GM21381 (cell line): Measurements from ENCODE around the gene JAZF1.

Experiments used
- ATAC-seq: cut with Tn5 transposase; IDR thresholded peaks from one replicate; pipeline ENCODE4 v1.9.1; 2021; ENCODE audit warnings: mild to moderate bottlenecking, moderate library complexity; ENCODE audit not compliant: unreplicated experiment

JAZF1 gene

DNA sequence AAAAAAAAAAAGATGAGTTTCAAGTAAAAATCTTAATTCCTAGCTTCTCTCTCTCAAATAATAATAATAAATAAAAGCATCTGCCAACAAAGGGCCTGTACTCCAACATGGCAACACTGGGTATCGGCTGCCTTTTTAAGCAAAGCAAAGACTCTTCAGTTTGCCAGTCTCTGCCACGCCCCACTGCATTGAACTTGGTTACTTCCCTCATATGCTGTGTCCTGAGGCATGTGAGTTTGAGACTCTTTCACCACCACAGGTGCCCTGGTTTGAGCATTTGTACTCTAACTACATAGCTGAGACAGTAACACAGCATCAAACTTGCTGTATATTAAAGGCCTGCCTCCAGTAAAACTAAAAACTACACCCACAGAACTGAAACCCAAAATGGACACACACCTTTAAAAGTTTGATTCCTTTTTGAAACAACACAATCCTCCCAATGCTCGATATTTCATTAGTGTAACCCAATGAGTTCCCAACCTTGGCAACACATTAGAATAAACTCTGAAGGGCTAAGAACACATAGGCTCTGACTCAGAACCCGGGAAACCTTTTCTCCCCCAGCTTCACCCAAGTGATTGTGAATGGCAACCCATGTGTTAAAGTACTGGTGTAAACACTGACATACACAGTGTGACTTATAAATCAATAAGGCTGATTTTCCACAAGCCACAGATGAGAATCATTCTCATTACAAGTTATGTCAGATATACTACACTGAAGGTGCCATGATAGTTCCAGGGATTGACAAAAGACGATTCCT lies 12.0 kb downstream of the JAZF1 start:
- no peak for ATAC-seq

DNA sequence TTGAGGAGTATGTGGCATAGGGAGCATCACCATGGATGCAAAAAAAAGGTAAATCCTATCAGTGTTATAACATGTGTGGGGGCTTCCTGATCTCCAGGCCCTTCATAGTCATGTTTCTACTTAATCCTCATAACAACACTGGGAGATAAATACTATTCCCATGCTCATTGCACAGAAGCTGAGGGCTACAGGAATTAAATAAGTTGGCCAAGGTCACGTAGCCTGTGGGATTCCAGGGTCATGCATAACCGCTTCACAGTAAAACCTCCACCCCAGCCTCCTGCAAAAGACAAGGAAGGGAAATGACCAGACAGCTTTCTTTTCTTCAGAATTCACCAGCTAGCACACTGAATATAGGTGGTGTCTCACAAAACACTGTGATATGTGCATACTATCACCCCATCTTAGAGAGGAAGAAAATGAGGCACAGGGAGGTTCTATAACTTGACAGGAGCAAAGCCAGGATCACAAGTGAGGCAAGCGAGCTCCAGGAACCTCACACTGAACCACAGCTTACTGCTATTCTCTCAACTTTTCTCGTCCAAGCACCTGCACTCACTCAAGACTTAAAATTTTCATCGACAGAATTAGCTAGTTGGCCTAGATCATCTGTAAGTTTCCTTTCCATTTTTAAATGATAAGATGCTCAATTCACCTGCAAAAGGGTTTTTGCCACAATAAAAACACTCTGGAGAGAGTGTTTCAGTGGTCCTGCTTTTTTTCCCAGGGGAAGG lies 13.4 kb downstream of the JAZF1 start:
- ATAC-seq = no peak

DNA sequence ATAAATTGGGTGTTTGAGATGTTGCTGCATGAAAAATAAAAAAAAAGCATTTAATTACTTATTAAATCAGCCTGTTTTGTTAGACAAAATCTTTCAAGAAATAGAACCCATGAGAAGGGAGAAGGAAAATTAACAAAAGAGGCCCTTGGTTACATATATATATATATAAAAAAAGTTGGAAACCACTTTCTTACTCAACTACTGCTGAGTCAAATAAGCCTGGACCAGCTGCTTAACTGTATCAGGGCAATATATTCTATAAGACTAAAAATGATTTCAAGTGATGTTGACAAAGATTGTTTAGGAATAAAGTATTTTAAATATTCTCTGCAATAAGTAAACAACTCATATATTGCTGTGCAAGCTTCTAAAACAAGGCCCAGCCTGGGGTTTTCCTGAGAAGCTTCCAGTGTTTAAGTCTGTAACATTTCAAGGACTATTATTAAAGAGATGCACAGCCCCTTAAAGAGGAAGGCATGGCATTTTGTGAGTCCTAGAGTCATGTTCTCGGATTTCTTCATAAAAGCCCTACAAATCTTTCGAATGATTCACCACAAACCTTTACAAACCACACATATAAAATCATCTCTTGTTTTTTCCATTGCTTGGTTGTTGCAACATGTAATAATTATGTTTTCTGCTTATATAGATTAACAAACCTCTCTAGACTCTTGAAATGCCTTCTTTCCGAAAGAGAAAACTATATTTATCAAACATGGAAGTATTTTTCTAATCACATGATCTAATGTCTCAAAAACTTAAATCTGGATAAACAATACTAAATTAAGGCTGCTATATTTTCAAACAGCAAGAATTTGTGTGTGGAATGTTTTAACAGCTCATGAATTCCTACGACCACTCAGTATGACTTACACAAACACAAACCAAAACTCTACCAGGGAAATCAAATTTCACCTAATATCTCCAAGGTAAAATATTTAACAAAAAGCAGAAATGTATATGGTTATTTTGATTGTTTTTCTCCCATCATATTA lies 14.3 kb downstream of the JAZF1 start:
- no peak for ATAC-seq

- ATAC-seq = no peak
These were observed 15.3 kb downstream of the JAZF1 start for GRCh38 chr7:28165261-28165660.

DNA sequence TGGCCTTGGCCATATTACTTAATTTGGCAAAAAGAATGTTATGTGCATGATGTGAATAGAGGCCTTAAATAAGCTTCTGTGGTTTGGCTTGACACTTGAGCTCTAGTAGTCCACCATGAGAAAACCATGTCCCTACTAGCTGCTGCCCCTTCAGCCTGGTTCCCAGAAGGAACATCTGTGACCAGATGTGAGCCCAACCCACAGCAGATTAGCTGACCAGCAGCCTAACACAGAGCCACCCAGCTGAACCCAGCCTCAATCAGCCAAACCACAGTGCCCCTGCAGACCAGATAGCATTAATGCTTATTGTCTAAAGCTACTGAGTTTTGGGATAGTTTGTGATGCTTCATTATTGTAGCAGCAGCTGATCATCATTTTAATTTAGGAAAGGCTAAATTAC lies 16.6 kb downstream of the JAZF1 start:
- no peak for ATAC-seq

- no peak for ATAC-seq
These were observed 19.3 kb downstream of the JAZF1 start for GRCh38 chr7:28161331-28161730.

GRCh38 chr7:28160551-28160991 lies 20.0 kb downstream of the JAZF1 start:
- no peak for ATAC-seq

DNA sequence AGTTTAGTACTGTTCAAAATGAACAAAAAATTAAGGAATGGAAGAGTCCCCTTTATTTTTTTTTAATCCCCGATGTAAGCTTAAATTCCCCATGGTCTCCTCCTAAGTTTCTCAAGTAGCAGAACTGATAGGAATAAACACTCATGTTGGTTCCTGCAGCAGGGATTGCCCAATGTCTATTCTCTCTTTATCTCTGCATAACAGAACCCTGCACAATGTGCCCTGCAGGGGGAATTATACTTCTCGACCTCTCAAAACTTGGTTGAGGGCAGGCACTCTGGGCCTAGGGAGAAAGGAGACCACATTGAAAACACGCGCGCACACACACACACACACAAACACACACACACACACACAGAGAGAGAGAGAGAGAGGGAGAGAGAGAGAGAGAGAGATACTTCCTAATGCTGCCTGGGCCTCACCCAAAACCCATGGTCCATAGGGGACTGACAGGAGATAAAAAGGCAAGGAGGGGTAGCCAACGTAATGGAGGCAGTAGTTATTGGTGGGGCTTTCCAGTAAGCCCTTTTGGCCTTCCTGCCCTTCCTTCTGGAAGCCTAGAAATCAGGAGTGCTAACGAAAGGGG lies 22.7 kb downstream of the JAZF1 start:
- ATAC-seq = no peak

DNA sequence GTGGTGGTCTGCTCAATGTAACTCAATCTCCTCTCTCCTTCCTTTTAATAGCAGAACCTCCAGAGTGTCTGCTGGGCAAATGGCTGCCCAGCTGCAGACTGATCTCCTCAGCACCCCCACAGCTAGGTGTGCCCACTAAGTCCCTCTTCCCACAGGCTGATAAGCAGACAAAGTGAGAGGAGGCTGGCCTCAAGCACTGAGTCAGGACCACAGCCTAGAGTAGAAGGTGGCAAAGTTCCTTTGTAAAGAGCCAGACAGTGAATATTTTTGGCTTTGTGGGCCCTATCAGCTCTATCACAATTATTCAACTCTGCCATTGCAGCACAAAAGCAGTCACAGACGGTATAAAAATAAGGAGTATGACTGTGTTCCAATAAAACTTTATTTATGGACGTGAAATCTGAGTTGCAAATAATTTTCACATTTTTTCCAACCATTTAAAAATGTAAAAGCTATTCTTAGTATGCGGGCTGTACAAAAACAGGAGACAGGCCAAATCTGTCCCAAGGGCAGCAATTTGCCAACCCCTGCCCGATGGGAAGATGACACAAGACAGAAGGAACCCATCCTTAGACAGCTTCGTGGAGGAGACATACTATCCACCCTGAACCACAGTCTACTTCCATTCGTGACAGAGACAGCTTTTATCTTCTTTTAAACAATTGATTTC lies 23.4 kb downstream of the JAZF1 start:
- no peak for ATAC-seq

DNA sequence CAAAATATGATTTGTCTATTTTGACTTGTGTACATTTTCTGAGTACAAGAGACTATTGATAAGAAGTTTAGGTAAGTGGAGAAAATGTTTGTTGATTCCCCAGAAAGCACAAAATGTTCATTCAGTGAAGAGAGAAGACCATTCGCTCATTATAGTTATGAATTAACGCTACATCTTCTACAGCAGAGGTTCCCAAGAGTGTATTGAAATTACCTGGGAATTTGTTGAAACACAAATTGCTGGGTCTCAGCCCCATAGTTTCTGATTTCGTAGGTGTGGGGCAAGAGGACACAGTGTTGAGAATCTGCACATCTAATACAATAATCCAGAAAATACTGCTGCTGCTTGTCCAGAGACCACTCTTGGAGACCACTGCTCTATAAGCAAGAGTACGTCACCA lies 24.2 kb downstream of the JAZF1 start:
- ATAC-seq = no peak

- ATAC-seq = no peak
These were observed 24.6 kb downstream of the JAZF1 start for GRCh38 chr7:28155964-28156363.

DNA sequence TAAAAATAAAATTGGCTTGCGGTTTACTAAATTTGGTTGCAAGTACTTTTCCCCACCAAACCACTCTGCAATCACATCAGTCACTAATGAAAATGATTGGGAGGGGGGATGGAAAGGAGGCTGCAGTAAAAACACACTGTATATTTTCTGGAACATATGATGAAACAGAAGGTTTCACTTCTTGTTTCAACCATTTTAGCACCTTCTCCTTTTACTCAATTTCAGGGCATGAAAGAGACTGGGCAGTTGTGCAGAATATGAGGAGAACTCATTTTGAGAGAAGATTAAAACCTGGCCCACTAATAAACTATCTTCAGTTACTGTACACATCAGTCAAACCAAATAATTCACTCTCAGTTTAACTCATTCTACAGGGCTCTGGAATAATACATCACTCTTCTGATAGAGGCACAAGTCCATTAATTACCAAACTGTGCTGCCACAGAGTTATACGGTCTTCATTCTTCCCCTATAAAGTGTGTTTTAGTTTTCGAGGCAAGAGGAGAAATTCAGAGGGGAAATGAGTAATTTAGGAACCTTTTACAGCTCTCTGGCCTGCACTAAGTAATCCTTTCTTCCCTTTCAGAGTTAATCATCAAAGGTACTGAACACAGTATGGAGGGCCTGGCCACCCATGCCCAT lies 25.5 kb downstream of the JAZF1 start:
- ATAC-seq = peak; percentile 82

GRCh38 chr7:28152594-28152993 lies 28.0 kb downstream of the JAZF1 start:
- no peak for ATAC-seq

- no peak for ATAC-seq
These were observed 28.6 kb downstream of the JAZF1 start for GRCh38 chr7:28151965-28152364.

DNA sequence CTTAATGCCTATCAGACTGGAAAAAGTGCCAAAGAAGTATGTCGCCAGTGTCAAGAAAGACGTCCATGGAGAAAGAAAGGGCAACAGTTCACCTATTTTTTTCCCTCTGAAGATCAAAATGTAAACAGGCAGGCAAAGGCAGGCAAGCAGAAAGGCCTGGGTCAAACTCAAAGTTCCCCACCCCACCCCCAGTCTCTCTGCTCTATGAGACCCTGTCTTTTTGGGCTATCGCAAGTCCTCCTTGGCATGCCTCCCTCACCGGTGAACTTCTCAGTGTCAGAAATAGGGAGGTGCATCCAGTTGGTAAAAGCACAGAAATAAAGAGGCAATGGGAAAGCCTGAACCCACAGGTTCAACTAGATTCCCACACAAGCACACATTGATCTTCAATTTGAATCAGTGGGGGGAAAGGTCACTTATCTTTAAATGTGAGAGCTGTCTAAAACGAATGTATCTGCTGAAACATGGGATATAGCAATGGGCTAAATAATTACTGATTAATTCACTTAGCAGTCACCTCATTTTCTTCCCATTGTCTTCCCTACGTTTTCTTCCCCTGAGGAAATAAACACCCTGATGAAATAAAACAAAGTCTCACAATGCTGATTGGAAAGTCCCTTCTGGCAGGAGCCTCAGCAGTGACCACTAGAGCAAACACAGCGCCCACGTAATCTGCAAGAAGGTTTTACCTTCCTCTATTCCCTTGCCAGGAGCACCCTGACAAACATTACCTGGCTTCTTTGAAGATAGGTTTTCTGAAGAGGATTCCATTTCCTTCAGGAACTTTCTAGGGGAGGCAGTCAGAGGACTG lies 31.1 kb downstream of the JAZF1 start:
- ATAC-seq = no peak

DNA sequence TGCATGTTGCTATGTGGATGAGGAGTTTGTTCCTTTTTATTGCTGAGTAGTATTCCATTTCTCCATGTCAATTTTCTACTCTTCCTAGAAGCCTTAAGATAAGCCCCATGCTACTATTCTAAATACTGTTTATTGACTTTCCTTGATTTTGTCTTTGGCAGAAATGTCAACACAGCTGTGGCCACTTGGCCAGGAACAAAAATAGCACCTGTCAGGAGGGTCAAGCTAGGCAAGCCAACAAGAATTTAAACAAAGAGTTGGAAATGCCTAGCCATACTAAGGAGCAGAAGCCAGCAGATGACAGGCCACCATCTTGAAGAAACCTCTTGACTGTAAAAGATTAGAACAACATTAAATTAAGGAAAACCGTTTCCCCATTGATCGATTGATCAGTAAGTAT lies 34.7 kb downstream of the JAZF1 start:
- no peak for ATAC-seq

DNA sequence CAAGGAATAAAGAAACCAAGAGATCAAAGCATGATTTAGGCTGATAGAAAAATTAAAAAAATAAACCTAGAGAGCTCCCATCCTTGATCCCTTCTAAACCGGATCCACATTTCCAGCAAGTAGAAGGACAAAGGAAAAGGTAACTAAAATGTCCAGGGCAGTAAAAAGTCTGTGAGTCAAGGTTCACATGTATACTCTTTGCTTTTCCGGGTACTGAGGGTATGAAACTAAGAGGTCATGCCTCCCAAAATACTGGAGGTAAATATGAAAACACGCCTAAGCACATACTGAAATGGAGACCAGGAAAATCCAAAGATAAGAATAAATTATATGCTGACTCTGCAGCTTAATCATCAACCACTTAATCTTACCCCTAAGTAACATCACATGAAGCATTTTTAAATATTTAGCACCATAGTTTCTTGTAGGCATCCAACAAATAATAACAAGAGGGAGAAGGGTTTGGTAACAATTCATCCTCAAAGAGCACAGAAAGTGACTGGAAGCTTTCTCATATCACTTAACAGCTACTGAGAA lies 35.4 kb downstream of the JAZF1 start:
- no peak for ATAC-seq

DNA sequence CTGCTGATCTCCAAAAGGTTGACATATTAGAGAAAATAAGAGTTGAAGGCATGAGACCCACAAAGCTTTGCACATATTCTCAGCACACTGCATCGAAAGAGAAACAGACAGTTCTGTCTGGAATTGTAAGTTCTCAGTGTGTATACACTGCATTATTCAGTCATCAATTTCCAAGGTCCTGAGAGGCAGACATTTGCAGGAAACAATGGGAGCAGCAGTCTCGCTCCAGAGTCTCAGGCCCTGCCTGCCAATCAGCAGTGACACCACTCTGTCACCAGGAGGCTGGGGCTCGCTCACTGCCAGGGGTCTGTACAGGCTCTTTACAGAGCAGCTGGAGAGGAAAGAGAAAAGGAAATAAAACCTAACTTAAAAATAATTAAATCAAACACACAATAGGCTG lies 36.3 kb downstream of the JAZF1 start:
- ATAC-seq = no peak

DNA sequence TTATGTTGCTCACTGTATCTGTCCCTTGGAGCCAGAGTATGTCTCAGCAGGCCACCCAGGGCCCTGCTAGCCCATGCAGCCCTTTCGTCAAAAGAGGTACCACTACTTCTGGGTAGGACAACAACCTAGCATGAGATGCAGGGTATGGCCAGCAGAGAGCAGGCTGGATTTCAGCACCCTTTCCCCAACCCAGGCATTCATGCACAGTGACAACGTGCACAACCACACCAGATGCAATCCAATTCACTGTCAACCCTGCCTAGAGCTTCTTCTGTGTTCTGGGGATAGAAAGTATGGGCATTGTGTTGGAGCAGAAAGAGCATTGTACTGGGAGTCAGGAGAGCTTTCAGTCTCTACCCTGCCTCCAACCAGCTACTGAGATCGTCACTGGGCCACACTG lies 37.9 kb downstream of the JAZF1 start:
- ATAC-seq = no peak
